Activated naive CD4-positive, alpha-beta T cell (primary cell): ENCODE results near the gene ACSL6.
"Not testable (repeated sequence)": the region's sequence is repeated elsewhere in the genome, so short reads cannot be mapped to it uniquely, and the experiment has no call there.

ENCODE experiments used
- DNase-seq, 4 experiments: peaks; one replicate each; lab custom pipeline; 2025; lab: John Stamatoyannopoulos, UW

Gene ACSL6

DNA sequence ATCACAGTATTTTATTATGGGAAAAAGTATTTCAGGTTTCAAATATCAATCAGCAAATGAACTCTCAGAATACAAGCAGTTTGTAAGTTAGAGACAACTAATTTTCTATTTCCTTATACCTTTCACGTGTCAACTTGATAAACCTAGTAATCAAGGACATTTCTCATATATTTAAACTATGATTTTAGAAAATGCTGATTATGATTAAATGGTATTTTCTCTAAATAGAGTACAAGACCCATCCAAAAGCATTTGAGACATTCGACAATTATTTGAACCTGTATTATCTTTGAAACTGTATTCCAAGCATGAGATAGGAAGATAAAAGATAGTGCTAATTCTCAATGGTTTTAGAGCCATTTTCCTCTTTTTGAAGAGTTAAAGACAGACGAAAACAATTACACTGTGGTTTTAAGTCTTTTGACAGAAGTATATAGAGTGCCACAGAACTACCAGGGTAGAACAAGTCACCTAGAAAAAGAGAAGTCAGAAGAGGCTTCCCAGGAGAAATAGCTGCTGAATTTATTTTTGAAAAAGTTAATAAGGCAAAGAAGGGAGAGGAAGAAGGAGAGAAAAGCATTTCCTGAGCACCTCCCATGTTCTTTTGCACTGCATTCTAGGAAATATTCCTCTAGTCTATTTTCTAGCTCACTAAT, 71.6 kb downstream of the ACSL6 start:
- no peak for DNase-seq

DNA sequence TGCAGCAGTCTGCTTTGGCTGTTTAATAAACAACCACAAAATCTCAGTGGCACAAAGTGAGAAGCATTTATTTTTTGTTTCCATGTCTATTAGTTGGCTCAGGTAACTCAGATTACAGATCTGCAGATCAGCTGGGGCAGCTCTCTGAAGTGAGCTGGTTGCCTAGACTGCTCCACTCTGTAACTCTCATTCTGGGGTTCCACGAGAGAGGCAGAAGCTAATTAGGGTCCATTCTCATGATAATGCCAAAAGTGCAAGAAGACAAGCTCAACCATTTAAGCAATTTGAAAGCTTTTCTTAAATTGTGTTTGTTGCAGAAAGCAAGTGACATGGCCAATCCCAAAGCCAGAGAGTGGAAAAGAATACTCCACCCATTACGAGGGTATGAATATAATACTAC, 79.2 kb downstream of the ACSL6 start:
- DNase-seq: no peak

DNA sequence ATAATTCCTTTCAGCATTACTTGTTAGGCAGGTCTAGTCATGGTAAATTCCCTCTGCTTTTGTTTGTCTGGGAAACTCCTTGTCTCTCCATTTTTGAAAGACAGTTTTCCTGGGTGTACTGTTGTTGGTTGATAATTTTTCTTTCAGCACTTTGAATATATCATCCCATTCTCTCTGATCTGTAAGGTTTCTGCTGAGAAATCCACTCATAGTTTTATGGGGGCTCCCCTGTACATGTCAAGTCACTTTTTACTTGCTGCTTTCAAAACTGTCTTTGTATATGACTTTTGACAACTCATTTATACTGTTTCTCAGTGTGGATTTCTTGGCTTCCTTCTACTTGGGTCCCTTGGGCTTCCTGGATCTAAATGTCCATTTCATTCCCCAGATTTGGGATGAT, 82.5 kb downstream of the ACSL6 start:
- DNase-seq: no peak

DNA sequence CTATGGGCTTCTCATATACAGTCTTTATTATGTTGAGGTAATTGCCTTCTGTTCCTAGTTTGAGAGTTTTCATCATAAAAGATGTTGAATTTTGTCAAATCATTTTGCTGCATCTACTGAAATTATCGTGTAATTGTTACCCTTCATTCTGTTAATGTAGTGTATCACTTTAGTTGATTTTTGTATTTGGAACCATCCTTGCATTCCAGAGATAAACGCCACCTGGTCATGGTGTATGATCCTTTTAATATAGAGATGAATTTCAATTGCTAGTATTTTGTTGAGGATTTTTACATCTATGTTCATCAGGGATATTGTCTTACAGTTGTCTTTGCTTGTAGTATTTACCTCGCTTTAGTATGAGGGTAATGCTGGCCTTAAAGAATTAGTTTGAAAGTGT, 85.3 kb downstream of the ACSL6 start:
- DNase-seq: no peak

DNA sequence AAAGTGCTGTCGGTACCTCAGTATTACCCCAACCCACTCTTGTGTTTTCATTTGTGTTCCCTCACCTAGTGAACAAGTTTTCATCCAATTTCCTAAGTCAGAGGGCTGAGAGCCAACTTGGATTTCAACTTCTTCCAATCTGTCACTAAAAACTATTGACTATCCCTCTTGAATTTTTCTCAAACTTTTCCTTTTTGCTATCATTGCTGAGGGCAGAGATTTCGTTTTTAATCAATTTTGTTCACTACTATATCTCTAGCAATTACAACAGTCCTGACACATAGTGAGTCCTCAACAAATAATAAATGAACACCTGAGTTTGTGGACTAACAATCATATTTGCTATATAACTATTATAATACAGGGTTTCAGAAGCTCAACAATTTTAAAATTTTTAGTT, 95.0 kb downstream of the ACSL6 start:
- DNase-seq: no peak

DNA sequence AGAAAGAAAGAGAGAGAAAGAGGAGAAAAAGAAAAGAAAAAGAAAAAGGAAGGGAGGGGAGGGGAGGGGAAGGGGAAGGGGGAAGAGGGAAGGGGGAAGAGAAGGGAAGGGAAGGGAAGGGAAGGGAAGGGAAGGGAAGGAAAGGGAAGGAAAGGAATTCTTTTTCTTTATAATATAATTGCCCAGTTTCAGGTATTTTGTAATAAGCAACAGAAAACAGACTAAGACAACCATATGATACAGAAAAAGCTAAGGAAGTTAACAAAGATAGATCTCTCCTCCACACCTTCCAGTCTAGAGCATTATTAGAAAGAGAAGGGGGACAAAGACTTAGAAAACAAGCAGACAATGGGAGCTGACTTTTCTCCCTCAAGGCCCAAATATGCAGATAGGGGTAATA, 97.0 kb downstream of the ACSL6 start:
- DNase-seq: no peak

DNA sequence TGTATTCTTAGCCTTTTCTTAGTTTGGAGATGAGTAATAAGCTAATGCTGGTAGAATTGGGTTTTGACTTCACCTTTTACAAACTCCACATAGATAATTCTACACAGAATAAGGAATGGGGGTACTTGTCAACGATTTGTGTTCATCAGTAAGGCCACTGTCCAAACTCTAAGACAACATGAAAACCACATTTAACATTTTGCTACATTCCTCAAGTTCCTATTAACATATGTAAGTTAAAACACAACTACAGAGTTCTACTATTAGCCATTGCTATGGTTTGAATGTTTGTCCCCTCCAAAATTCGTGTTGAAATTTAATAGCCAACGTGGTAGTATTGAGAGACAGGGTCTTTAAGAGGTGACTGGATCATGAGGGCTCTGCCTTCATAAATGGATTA, 97.9 kb downstream of the ACSL6 start:
- DNase-seq: no peak

DNA sequence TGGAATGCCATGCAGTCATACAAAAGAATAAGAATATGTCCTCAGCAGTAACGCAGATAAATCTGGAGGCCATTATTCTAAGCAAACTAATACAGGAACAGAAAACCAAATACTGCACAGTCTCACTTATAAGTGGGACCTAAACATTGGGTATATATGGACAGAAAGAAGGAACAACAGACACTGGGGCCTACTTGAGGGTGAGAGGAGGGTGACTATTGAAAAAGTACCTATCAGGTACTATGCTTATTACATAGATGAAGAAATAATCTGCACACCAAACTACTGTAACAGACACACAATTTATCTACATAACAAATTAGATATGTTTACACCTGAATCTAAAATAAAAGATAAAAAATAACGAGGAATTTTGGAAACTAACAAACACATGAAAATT, 104.8 kb downstream of the ACSL6 start:
- DNase-seq: no peak

DNA sequence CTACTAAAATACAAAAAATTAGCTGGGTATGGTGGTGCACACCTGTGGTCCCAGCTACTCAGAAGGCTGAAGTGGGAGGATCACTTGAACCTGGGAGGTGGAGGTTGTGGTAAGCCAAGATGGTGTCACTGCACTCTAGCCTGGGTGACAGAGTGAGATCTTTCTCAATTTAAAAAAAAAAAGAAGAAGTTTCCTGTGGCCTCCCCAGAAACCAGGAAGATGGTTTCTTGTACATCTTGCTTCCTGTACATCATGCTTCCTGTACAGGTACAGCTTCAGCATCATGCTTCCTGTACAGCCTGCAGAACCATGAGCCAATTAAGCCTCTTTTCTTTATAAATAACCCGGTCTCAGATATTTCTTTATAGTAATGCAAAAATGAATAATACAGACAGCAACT, 109.2 kb downstream of the ACSL6 start:
- DNase-seq: not testable (repeated sequence)
